GM20000 (cell line): ENCODE results near the gene IRS2.

Experiments used
- DNase-seq: peaks from one replicate; pipeline ENCODE4 v3.0.0; 2012; ENCODE audit warnings: low spot score
- CTCF ChIP-seq: IDR thresholded peaks from 2 replicates; pipeline ENCODE4 v1.5.1; 2012; ENCODE audit warnings: mild to moderate bottlenecking, control low read depth; ENCODE audit errors: extremely low read depth, missing control alignments

Gene IRS2

GRCh38 chr13:109782823-109783431, 3.5 kb downstream of the IRS2 start:
- TF ChIP-seq CTCF, result no peak
- no peak for DNase-seq

- DNase-seq, result no peak
- TF ChIP-seq CTCF, result no peak
These were observed 4.1 kb downstream of the IRS2 start for GRCh38 chr13:109782066-109782822.

- DNase-seq, result no peak
- TF ChIP-seq CTCF, result no peak
These were observed 4.9 kb downstream of the IRS2 start for GRCh38 chr13:109781384-109782065.

- TF ChIP-seq CTCF, result no peak
- DNase-seq, result no peak
These were observed 5.5 kb downstream of the IRS2 start for GRCh38 chr13:109780845-109781383.

- no peak for DNase-seq
- no peak for TF ChIP-seq CTCF
These were observed 6.4 kb downstream of the IRS2 start for GRCh38 chr13:109779876-109780510.

GRCh38 chr13:109779074-109779473, 7.3 kb downstream of the IRS2 start:
- TF ChIP-seq CTCF, result no peak
- no peak for DNase-seq
